ENCODE measurements around the gene LDHAL6B.

The LDHAL6B gene

GRCh38 chr15:59255680-59256336, 49.2 kb downstream of the LDHAL6B start:
- no peak for DNase-seq

- DNase-seq = no peak
Measured at GRCh38 chr15:59256482-59256881, 49.8 kb downstream of the LDHAL6B start.

- no peak for DNase-seq
Measured at GRCh38 chr15:59257140-59257539, 50.5 kb downstream of the LDHAL6B start.
